WTC11 (cell line): ENCODE measurements around the gene DDC.

Experiments
- CREM ChIP-seq: sonication (generic); formaldehyde crosslinking; IDR thresholded peaks from 2 replicates; pipeline ENCODE4 v1.8.1; 2022; ENCODE audit warnings: mild to moderate bottlenecking, missing genetic modification reagents, moderate library complexity
- MYBL2 ChIP-seq: sonication (generic); formaldehyde crosslinking; IDR thresholded peaks from 2 replicates; pipeline ENCODE4 v1.8.1; 2023; ENCODE audit warnings: mild to moderate bottlenecking, moderate library complexity, missing genetic modification reagents
- NFE2L1 ChIP-seq: sonication (generic); formaldehyde crosslinking; IDR thresholded peaks from 2 replicates; pipeline ENCODE4 v1.8.1; 2023; ENCODE audit warnings: missing genetic modification reagents
- NR2C2 ChIP-seq: sonication (generic); formaldehyde crosslinking; IDR thresholded peaks from 2 replicates; pipeline ENCODE4 v1.8.0; 2022; ENCODE audit warnings: mild to moderate bottlenecking, missing genetic modification reagents
- TEAD4 ChIP-seq: sonication (generic); formaldehyde crosslinking; IDR thresholded peaks from 2 replicates; pipeline ENCODE4 v1.8.0; 2022; ENCODE audit warnings: mild to moderate bottlenecking, missing genetic modification reagents
- TF ChIP-seq, protein P1 (sequence below): fragments of 200-600 bp; IDR thresholded peaks from 2 replicates; pipeline ENCODE4 v1.8.0; 2022; ENCODE audit warnings: antibody characterized with exemption
- TF ChIP-seq, protein P2 (sequence below): sonication (generic); formaldehyde crosslinking; IDR thresholded peaks from 2 replicates; pipeline ENCODE4 v1.8.1; 2023; ENCODE audit warnings: mild to moderate bottlenecking, missing genetic modification reagents, borderline replicate concordance
- TF ChIP-seq, protein P3 (sequence below): sonication (generic); formaldehyde crosslinking; IDR thresholded peaks from 2 replicates; pipeline ENCODE4 v1.8.0; 2023; ENCODE audit warnings: mild to moderate bottlenecking, missing genetic modification reagents

DNA sequence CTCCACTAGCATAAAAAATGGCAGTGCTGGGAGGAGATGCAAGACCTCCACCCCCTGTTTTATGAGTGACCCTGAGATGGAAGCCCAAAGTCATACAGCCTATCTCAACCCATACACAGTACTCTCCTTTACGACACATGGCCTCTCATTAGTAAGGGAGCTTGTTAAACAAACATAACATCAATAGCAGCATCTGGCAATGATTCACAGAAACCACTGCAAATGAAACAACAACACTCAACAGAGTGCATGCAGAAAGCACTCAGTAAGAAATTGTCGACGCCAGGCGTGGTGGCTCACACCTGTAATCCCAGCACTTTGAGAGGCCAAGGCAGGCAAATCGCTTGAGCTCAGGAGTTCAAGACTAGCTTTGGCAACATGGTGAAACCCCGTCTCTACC, 87.6 kb downstream of the DDC start:
- TF ChIP-seq, protein P1, sequence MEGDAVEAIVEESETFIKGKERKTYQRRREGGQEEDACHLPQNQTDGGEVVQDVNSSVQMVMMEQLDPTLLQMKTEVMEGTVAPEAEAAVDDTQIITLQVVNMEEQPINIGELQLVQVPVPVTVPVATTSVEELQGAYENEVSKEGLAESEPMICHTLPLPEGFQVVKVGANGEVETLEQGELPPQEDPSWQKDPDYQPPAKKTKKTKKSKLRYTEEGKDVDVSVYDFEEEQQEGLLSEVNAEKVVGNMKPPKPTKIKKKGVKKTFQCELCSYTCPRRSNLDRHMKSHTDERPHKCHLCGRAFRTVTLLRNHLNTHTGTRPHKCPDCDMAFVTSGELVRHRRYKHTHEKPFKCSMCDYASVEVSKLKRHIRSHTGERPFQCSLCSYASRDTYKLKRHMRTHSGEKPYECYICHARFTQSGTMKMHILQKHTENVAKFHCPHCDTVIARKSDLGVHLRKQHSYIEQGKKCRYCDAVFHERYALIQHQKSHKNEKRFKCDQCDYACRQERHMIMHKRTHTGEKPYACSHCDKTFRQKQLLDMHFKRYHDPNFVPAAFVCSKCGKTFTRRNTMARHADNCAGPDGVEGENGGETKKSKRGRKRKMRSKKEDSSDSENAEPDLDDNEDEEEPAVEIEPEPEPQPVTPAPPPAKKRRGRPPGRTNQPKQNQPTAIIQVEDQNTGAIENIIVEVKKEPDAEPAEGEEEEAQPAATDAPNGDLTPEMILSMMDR, result no peak
- TF ChIP-seq NR2C2 (CRISPR knock-in tag), result no peak
- TF ChIP-seq NFE2L1, result no peak
- no peak for TF ChIP-seq TEAD4 (CRISPR knock-in tag)
- TF ChIP-seq, protein P2, sequence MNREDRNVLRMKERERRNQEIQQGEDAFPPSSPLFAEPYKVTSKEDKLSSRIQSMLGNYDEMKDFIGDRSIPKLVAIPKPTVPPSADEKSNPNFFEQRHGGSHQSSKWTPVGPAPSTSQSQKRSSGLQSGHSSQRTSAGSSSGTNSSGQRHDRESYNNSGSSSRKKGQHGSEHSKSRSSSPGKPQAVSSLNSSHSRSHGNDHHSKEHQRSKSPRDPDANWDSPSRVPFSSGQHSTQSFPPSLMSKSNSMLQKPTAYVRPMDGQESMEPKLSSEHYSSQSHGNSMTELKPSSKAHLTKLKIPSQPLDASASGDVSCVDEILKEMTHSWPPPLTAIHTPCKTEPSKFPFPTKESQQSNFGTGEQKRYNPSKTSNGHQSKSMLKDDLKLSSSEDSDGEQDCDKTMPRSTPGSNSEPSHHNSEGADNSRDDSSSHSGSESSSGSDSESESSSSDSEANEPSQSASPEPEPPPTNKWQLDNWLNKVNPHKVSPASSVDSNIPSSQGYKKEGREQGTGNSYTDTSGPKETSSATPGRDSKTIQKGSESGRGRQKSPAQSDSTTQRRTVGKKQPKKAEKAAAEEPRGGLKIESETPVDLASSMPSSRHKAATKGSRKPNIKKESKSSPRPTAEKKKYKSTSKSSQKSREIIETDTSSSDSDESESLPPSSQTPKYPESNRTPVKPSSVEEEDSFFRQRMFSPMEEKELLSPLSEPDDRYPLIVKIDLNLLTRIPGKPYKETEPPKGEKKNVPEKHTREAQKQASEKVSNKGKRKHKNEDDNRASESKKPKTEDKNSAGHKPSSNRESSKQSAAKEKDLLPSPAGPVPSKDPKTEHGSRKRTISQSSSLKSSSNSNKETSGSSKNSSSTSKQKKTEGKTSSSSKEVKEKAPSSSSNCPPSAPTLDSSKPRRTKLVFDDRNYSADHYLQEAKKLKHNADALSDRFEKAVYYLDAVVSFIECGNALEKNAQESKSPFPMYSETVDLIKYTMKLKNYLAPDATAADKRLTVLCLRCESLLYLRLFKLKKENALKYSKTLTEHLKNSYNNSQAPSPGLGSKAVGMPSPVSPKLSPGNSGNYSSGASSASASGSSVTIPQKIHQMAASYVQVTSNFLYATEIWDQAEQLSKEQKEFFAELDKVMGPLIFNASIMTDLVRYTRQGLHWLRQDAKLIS (CRISPR knock-in tag), result no peak
- no peak for TF ChIP-seq CREM
- TF ChIP-seq, protein P3, sequence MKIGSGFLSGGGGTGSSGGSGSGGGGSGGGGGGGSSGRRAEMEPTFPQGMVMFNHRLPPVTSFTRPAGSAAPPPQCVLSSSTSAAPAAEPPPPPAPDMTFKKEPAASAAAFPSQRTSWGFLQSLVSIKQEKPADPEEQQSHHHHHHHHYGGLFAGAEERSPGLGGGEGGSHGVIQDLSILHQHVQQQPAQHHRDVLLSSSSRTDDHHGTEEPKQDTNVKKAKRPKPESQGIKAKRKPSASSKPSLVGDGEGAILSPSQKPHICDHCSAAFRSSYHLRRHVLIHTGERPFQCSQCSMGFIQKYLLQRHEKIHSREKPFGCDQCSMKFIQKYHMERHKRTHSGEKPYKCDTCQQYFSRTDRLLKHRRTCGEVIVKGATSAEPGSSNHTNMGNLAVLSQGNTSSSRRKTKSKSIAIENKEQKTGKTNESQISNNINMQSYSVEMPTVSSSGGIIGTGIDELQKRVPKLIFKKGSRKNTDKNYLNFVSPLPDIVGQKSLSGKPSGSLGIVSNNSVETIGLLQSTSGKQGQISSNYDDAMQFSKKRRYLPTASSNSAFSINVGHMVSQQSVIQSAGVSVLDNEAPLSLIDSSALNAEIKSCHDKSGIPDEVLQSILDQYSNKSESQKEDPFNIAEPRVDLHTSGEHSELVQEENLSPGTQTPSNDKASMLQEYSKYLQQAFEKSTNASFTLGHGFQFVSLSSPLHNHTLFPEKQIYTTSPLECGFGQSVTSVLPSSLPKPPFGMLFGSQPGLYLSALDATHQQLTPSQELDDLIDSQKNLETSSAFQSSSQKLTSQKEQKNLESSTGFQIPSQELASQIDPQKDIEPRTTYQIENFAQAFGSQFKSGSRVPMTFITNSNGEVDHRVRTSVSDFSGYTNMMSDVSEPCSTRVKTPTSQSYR (CRISPR knock-in tag), result no peak
- TF ChIP-seq MYBL2 (CRISPR knock-in tag), result no peak
